H7 (cell line): ENCODE measurements around the gene CREBZF. TPM values are rescaled to one million over a fixed set of nuclear protein-coding genes. Genes with fewer than 3 reads are reported as not detected.
"Not testable (repeated sequence)": the region's sequence is repeated elsewhere in the genome, so short reads cannot be mapped to it uniquely, and the experiment has no call there.

Experiments used
- DNase-seq: peaks from one replicate; pipeline ENCODE4 v3.0.0; 2012
- H3K27me3 ChIP-seq: 2 replicates; pipeline ENCODE4 v1.6.0; 2011; ENCODE audit warnings: mild to moderate bottlenecking, low read length; ENCODE audit not compliant: control insufficient read depth, insufficient read depth
- H3K36me3 ChIP-seq: replicated peaks from 2 replicates; pipeline ENCODE4 v1.5.1; 2011; ENCODE audit warnings: low read length; ENCODE audit not compliant: control insufficient read depth, insufficient read depth
- H3K4me3 ChIP-seq: 2 replicates; pipeline ENCODE4 v1.5.1; 2011; ENCODE audit warnings: low read depth, mild to moderate bottlenecking, control low read depth, low read length, moderate library complexity; ENCODE audit not compliant: insufficient read depth
- total RNA-seq: library from RNA; depleted of rRNA; stranded (reverse); fragments of >200 nt; shearing (Covaris generic); gene quantifications from 2 replicates; pipeline ENCODE4 v1.2.3, GENCODE V29; 2014

Gene CREBZF
- total RNA-seq, 1 experiment from 2014 or later = 34.7 TPM

DNA sequence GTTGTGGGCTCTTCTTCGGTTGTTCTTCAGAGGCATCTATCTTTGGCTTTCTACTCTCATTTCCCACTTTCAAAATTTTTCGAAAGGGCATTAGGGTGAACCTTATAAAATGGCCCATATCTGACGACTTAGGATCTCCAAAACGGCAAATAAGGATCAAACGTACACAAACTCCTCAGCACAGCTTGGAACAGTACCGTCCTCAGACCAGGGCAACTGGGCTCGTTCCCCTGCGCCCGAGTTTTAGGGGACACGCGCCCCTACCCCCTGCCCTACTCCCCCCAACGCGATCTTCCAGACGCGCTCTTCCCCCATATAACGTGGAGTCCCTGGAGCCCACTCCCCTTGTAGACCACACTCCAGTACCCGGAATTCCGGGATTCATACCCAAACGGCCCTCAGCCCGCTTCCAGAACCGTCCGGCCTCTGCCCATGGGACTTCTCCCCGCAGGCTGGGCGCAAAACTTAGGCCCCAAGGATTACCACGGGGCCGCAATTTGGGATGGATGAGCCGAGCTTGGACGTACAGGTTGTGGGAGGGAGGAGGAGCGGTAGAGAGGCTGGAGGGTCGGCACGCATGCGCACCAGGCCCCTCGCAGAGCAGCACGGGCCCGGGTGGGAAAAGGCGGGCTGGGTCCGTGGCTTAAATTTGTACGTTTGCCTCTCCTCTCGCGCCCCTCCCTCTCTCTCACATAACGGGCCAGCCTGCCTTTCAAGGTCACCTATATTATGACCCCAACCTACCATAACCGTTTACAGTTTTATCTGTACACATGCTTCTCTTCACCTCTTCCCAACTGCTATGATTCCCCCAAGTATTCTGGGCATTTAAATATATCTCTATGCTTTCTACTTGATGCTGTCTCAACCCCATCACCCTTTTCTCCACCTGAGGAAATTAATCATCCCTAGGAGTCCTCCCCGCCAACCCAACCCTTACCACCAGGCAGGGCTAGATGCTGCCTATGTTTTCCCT is 17.7 kb upstream of the CREBZF start:
- no peaks in the 10 kb centered on the region for H3K27me3 ChIP-seq
- H3K36me3 ChIP-seq = no peaks in the 10 kb centered on the region
- no peak for DNase-seq
- H3K4me3 ChIP-seq = no peak overlapping the region

DNA sequence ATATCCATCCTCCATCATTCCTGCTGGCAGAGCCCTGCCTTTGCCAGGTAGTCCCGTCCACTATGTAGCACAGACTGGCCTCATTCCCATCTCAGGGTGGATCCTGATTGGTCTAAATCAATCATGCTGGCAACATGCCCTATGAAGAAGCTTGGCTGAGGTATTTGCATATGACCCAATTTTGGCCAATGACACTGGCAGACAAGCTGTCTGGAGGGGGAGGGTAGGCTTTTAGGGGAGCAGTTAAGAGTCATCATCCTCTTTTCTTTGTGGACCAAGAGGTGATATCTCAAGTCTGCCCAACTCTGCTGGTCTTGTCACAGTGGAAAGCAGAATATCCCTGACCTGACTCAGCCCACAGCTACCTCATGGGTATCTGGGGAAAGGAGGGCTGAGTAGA is 16.0 kb upstream of the CREBZF start:
- DNase-seq = peak; percentile 56

DNA sequence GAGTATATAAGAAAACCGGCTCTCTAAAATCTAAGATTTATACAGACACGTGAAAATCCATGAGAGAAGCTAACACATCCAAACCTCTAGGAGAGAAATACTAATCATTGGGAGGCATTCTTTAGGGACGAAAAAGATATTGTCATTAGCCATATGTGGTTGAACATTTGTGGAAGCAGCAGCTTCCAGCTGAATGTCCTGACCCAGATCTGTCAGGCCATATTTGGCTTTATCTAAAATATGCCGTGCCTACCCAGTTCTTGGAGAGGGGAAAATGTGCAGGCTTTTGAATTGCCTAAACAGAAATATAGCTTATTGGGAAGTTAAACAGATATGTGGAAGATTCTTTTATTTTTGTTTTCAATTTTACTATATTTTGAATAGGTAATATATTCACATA is 14.6 kb upstream of the CREBZF start:
- no peak for DNase-seq
- H3K36me3 ChIP-seq = no peaks in the 10 kb centered on the region
- H3K27me3 ChIP-seq = no peaks in the 10 kb centered on the region
- no peak overlapping the region for H3K4me3 ChIP-seq

More for the DNA sequence above, 16.0 kb upstream of the CREBZF start:
- Histone ChIP-seq H3K36me3 (no peaks in the 10 kb centered on the region), H3K4me3 (no peak overlapping the region), H3K27me3 (no peaks in the 10 kb centered on the region)

DNA sequence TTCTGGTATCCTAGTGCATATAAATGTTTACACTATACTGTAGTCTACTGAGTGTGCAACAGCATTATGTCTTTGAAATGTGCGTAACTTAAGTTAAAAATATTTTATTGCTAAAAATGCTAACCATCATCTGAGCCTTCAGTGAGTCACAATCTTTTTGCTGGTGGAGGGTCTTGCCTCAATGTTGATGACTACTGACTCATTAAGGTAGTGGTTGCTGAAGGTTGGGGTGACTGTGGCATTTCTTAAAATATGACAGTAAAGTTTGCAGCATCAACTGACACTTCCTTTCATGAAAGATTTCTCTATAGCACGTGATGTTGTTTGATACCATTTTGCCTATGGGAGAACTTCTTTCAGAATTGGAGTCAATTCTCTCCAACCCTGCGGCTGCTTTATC is 8.5 kb upstream of the CREBZF start:
- Histone ChIP-seq H3K27me3 (no peaks in the 10 kb centered on the region), H3K4me3 (no peak overlapping the region), H3K36me3 (no peaks in the 10 kb centered on the region)
- DNase-seq = no peak

DNA sequence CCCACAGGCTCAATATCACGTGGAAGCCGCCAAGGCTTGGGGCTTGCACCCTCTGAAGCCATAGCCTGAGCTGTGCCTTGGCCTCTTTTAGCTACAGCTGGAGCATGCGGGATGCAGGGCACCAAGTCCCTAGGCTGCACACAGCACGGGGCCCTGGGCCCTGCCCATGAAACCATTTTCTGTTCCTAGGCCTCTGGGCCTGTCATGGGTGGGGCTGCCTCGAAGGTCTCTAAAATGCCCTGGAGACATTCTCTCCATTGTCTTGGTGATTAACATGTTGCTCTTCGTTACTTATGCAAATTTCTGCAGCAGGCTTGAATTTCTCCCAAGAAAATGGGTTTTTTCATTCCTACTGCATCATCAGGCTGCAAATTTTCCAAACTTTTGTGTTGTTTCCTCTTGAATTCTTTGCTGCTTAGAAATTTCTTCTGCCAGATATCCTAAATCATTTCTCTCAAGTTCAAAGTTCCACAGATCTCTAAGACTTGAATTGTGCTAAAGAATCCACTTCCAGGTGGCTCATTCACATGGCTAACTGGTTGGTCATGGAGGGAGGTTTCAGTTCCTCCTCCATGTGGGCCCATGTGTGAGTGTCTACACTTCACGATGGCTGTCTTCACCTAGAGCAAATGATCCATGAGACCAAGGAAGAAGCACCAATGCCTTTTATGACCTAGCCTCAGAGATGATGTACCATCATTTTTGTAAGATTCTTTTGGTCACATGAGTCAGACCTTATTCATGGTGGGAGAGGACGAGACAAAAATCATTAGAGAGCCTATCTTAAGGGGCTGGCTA is 7.4 kb upstream of the CREBZF start:
- no peak for DNase-seq
- Histone ChIP-seq H3K36me3 (no peaks in the 10 kb centered on the region), H3K27me3 (no peaks in the 10 kb centered on the region)

DNA sequence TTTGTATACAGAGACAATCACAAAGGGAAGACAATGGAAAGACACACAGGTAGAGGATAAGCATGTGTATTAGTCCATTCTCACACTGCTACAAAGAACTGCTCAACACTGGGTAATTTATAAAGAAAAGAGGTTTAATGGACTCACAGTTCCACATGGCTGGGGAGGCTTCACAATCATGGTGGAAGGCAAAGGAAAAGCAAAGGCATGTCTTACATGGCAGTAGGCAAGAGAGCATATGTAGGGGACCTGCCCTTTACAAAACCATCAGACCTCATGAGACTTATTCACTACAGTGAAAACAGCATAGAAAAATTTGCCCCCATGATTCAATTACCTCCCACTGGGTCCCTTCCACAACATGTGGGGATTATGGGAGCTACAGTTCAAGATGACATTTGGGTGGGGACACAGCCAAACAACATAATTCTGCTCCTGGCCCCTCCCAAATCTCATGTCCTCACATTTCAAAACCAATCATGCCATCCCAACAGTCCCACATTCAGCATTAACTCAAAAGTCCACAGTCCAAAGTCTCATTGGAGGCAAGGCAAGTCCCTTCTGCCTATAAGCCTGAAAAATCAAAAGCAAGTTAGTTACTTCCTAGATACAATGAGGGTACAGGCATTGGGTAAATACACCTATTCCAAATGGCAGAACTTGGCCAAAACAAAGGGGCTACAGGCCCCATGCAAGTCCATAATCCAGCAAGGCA is 6.2 kb upstream of the CREBZF start:
- not testable (repeated sequence) for H3K27me3 ChIP-seq, H3K36me3 ChIP-seq, H3K4me3 ChIP-seq, DNase-seq

More for the DNA sequence above, 7.4 kb upstream of the CREBZF start:
- no peak overlapping the region for H3K4me3 ChIP-seq

DNA sequence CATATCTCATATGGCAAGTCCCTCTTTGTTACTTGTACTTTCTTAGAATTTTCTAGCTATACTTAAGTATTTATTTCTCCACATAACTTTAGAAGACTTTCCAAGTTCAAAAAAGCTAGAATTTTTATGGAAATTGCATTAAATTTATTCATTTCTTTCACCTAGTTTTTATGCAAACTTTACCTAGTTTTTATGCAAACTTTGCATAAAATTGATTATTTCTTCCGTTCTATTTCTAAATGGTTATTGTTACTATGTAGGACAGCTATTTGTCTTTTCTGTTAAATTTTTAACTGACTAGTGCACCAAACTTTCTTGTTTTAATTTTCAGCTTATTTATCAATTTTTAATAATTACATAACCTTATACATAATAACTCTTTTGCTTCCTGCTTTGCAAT is 3.2 kb upstream of the CREBZF start:
- Histone ChIP-seq H3K4me3 (no peak overlapping the region), H3K27me3 (no peaks in the 10 kb centered on the region), H3K36me3 (peaks cover under 1% of the 10 kb centered on the region)
- DNase-seq = no peak

DNA sequence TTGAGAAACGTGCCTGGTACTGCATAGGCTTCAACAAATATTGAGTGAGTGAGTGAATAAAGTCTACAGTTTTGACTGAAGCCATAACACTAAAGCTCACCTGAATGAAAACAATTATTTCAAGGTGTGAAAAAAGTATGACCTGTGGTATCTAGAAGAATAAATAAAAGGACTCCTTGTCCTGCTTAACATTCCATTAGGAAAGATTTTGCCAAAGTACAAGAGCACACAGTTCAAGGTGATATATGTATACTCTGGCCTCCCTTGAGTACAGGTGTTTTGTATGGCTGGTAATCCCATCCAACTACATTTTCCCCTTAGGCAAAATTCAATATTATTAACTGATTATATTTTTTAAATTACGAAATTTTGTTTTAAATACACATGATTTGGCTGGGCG is 1.8 kb upstream of the CREBZF start:
- Histone ChIP-seq H3K36me3 (peaks cover 4% of the 10 kb centered on the region), H3K27me3 (no peaks in the 10 kb centered on the region), H3K4me3 (no peak overlapping the region)
- DNase-seq = no peak

DNA sequence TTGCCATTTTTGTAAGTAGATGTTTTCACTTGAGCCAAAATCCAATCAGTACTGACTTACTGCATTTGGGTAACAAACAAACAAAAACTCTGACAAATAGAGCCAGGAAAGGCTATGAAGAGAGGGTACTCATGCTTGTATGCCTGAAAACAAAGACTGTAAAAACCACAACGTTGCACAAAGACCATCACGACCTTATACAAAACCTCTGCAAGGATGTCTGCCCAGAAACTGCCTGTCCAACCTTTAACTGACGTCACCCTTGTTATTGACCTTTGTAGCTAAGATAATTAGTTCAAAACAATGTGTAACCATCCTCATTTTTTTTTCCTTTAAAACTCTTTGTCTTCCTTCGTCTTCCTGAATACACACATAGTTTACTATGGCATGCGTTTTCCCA is 804 bp upstream of the CREBZF start:
- H3K36me3 ChIP-seq = peaks cover 4% of the 10 kb centered on the region
- DNase-seq = no peak
- no peak overlapping the region for H3K4me3 ChIP-seq
- no peaks in the 10 kb centered on the region for H3K27me3 ChIP-seq

DNA sequence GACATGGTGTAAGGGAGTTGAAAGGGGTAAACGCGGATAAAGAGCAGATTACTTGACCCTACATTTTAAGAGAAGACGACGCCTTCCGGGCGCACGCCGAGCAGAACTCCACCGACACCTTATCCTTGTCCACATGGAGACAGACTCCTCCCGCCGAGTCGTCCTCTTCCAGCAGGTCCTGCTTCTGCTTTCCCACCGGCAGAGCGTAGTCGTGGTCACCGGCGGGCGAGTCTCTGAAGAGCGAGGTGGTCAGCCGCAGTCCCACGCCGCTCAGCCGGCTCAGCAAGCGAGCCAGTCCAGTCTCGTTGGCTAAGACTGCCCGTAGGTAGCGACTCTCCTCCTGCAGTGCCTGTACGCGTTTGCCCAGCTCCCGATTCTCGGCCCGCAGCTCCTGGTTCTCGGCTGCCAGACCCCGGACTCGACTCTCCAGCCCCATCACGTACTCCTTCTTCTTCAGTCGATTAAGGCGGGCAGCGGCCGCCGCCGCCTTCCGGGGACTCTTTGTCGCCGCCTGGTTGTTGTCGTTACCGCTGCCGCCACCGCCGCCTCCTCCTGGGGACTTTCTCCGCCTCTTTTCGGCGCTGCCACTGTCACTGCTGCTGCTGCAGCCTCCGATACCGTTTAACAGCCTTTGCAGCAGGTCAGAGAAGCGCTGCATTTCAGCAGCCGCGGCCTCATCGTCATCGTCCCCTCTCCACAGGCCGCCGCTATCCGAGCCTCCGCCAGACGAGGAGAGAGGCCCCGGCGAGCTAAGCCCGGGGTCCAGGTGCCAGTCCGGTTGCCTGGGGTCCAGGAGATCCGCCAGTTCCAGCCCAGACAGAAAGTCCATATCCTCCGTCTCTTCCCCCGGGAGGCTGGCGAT is 945 bp downstream of the CREBZF start:
- peaks cover 10% of the 10 kb centered on the region for H3K36me3 ChIP-seq
- no peaks in the 10 kb centered on the region for H3K27me3 ChIP-seq
- peak; percentile 78 for DNase-seq
- peak overlapping the region; percentile 97 for H3K4me3 ChIP-seq

DNA sequence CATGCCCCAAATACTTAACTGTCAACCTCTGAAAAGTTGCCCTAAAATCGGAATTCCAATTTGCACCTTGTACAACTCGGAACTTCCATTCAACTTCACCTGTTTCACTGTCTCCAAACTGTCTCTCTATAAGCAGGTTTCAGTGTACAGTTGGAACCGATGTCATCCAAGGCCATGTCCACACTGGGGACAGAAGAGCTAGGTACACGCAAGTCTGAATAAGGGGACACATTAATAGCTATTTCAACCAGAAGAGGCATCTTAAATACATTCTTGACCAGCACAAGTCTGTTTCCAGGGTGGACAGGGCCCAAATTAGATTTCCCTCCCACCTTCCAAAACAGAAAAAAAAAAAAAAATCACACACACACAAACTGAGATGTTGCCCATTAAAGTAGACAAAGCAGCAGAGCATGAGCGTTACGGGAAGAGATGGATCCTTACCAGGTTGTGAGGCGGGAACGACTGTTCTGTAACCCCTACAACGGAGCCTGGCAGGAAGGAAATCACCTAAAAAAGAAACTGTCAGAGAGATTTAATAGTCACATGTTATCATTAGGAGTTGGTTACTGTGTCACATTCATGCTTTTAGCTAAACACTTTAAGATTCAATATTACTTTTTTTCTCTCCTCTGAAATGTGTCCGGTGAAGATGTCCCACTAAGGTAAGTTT is 1.7 kb downstream of the CREBZF start:
- H3K36me3 ChIP-seq = peaks cover 10% of the 10 kb centered on the region
- no peaks in the 10 kb centered on the region for H3K27me3 ChIP-seq
- no peak for DNase-seq
- peak overlapping the region; percentile 97 for H3K4me3 ChIP-seq

DNA sequence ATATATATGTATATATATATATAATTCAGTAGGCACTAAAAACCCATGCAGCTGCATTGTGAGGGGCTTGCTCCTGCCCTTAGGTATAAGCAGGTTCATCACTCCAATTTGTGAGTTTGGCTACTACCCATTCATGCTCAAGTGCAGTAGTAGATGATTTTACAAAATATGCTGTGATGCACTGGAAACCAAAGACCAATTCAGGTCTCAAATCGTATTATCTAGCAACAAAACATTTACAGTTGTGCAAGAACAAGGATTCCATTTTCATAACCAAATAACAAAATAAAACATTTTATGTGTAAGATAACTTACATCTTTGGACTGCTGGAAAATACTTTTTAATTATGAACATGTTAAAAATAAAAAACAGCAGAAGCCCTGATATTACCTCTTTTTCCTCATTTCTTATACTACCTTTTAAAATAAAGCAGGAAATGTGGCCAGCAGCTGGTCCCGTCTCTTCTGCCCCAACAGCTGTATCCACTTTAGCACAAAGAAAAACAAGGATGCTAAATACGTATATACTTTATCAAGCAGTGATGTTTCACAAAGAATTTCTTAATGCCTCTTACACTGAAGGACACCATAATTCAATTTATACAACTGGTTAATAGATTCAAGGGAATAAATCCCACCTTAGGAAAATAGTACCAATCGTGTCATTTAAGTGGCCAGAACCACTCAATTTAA is 2.8 kb downstream of the CREBZF start:
- H3K36me3 ChIP-seq = peaks cover 10% of the 10 kb centered on the region
- H3K27me3 ChIP-seq = no peaks in the 10 kb centered on the region

DNA sequence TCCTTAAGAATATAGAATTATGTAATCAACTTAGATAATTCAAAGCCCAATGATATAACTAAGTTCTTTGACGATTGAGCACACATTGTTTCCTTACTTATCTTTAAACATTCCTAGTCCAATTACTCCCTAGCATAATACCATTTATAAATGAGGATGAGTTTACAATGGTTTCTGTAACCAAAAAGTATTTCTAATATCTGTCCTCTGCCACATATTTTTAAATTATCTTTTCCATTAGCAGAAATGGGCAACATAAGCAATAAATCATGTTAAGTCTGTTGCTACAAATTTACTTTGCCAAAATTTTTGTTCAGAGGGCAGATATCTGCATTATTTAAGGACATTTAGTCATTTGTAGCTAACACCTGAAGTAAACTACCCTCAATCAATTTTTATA is 6.7 kb downstream of the CREBZF start:
- Histone ChIP-seq H3K36me3 (peaks cover 10% of the 10 kb centered on the region), H3K4me3 (no peak overlapping the region), H3K27me3 (no peaks in the 10 kb centered on the region)
- no peak for DNase-seq

More for the DNA sequence above, 2.8 kb downstream of the CREBZF start:
- DNase-seq = no peak
- H3K4me3 ChIP-seq = peak overlapping the region; percentile 4; the same call in 1 of the 2 replicates
